ENCODE measurements around the gene USP27X.
A peak's percentile ranks its signal among the peaks of the same experiment; 100 is the strongest.

Gene USP27X

DNA sequence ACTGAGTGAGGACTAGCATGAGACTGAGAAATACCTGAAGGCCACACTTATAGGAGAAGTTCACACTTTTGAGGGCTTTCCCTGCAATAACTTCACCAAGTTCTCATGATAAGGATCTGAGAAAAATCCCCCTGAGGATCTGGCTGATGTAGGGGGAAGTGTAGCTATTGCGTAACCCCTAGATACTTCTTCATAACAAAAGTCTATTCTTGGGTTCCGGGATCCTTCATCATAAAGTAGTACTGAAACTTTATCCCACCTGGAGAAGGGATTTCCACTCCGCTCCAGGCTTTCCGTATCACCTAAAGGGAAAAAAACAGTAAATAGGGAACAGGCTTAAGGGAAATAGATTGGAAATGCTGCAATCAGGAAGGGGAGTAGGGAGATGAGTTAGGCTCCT, 13.3 kb downstream of the USP27X start:
- no peak for DNase-seq

DNA sequence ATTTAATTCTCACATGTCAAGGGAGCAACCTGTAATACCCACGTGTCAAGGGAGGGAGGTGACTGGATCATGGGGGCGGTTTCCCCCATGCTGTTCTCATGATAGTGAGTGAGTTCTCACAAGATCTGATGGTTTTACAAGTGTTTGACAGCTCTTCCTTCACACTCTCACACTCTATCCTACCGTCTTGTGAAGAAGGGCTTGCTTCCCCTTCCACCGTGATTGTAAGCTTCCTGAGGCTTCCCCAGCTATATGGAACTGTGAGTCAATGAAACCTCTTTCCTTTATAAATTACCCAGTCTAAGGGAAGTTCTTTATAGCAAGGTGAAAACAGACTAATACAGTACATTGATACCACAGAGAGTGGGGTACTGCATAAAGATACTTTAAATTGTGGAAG, 17.7 kb downstream of the USP27X start:
- DNase-seq = no peak

DNA sequence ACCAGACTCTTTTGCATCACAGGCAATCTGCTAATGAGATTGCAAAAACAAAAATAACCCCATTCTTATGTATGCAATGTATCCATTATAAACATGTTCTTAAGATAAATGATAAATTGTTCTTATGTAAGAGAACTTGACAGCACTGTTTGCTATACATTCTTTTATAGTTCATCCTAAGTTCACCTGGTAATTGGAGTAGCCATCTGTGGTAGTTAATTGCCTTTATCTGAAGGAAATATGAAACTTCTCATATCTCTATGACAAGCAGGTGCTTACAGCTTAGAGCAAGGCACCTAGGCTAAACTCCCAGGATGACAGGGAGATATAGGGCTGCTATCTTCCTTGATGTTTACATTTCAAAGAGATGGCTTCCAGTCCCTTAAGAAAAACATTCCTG, 21.8 kb downstream of the USP27X start:
- no peak for DNase-seq

DNA sequence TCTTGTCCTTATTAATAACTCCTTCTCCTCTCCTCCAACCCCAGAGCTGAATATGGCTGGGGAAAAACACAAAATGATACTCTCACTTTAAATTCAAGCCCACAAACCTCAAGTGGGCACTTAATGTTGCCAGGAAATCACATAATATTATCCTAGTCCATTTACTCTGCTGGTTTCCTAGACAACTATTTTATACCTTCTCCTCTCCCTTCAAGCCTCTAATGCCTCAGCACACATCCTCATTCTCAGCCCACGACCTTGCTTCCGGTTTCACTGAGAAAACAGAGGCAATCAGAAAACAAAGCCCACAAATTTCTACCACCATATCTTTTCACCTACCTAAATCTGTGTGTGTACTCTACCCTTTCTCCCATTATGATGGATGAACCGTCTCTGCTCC, 31.1 kb downstream of the USP27X start:
- no peak for DNase-seq

DNA sequence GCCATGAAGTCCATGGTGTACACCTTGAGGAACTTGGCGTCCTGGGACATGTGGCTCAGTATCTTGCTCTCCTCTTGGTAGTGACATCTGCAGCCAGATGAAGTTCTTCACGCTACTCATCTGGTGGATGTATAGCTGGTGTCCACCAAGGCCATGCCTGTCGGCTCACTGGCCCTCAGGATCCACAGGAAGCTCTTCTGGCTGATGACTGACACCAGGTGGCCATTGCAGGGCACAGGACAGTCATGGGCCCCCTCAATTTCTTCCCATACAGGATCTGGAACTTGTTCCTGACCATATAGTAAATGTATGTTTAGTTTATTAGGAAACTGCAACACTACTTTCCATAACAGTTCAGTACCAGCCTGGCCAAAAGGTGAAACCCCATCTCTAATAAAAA, 32.8 kb downstream of the USP27X start:
- DNase-seq = no peak

DNA sequence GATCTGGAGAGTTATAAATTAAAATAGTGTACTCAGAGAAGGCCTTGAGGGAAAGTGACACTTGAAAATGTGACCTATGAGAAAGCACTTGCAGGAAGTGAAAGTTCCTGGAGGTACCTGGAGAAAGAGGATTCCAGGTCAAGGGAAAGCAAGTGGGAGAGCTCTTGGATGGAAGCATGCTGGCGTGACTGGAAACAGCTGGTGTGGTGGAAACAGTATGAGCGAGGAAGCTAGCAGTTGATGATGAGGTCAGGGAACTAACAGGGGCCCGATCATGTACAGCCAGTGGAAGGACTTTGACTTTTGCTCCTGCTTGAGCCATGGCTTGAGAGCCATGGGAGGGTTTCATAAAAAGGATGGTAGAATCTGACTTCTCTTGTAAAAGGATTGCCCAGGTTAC, 33.6 kb downstream of the USP27X start:
- DNase-seq = no peak

DNA sequence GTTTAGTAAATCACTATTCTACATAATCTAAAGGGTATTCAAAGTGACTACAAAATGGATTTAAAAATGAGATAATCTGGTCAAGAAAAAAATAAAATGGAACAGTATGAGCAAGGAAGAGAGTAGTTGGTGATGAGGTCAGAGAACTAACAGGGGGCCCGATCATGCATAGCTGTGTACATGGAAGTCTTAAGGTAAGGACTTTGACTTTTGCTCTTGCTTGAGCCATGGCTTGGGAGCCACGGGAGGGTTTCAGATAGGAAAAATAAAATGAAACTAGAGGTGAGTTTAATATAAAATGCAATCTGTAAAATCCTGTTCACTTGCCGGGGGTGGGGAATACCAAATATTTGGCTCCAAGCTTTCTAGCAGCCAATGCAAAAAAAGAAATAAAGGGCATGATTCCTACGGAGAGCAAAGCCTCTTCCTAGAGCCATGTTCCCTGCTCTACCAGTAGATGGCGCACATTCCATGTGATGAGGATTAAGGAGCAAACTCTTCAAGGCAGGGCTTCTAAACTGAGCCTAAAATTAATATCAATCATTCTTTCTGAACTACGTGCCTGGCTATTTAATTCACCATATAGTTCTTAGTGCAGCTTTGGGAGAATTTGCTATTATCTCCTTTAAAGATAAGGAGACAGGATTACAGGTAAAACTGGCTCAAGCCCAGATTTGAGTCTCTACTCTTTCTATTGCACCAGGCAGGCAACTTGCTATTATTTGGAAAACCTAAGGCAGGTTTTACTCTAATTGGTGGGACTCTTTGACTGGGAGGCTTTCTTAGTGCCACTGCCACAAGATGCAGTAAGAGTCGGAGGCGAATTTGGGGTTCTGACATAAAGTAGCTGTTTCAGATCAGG, 36.3 kb downstream of the USP27X start:
- DNase-seq = peak; percentile 38

DNA sequence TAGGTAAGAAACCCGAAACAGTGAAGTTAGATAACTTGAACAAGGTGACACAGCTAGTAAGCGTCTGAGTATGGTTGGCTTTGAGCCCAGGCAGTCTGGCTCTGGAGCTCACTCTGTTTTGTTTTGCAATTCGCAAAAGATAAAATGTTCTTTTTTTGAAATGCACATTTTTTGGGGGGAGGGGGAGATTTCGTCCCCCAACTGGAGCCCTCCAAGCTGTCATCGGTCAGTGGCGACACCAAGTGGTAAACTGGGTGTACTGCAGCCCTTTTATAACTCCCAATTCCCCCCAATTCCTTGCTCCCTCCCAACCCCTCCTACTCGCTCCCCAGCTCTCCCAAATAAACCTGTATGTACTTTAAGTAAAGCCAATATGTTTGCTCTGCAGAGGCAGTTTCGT, 40.3 kb downstream of the USP27X start:
- no peak for DNase-seq

DNA sequence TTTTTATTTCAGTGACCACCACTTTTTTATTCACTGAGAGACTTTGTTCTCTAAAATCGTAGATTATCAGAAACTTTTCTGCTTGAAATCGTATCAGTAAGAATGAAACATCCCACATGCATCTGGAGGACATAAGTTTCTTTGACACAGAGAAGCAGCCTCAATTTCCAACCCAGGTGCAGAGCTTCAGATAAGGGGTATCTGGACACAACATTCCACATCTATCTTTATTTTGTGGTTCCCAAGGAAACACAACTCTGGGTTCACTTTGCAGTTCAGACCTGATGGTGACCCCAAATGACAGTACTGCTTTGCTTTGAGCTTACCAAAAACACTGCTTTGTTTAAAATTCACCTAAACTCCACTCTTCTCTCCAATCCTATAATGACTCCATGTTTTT, 41.8 kb downstream of the USP27X start:
- no peak for DNase-seq

DNA sequence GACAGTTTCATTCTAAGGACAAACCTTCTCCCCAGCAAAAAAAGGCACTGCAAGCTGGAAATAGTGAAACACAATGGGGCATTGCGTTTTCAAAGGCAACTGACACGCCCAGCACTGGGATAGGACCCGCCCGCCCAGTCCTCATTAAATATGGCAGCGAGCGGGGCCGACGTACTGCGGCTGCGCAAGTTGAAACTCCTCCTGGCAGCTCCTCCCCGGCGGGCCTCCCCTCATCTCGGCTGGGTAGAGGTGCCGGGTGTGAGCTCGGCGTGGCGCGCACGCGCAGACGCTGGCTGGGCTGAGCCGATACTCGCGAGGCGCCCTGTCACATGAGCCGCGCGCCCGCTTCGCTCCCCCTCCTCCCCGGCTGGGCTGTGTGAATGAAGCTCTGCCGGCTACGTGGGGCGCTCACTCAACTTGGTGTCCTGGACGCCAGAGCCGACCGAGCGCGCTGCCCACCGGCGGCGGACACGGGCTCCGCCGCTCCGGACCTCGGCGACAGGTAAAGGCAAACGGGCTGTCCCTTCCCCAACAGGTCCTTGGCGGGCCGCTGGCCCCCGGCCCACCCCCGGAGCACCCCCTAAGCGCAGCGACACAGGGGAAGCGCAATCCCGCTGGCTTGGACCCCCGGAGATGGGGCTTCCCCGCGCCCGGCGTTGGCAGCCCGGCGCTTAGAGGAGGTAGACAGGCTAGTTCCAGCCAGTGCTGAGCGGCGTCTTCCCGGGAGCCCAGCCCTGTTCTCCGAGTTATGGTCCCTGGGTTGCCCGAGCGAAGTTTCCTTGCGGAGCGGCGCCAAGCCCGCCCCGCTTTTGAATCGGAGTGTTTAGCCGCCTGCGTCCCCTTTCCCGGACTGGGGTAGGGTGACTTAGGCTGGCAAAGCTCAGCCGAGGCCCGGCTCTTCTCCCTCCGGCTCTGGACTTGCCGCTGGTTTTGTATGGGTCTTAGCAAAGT, 43.3 kb downstream of the USP27X start, which contains the start of gene CLCN5:
CLCN5 (plus strand) TSS at position 306 of the 951 bp plus-strand sequence. CDS start 2,703 bp downstream, outside the sequence.
- peak; percentile 85 for DNase-seq

DNA sequence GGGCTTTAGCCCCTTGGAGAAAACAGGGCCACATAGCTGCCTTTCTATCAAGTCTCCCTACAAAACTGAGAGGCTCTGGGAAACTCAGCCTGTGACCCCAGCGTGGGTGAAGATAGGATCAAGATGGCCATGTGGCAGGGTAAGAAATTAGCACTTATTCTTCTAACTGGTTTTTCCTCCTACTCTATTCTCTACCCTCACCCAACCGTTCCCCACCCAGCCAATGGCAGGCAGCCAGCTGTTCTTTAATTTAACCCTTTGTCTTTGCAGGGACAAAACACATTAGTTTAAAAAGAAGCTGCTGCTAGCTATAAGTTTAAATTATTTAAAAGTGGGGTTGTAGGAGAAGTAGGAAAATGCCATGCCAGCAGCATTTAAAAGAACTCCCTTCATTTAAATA, 45.9 kb downstream of the USP27X start:
- DNase-seq = no peak

DNA sequence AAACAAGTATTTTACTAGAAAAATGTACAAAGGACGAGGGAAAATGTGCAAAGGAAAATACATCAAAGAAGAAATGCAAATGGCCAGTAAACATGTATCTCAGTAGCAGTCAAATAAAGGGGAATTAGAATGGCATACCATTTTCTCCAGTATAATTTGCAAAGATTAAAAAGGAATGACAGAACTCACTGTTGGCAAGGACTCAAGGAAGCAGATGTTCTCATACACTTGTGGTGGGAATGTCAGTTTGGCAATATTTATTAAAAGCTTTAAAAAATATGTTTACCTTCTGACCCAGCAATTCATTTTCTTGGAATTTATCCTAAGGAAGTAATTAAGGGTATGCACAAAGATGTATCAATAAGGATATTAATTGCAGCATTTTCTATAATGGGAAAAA, 50.8 kb downstream of the USP27X start:
- DNase-seq = no peak

All from activated T-cell treated with anti-CD3 and anti-CD28 coated beads for 4 hours (primary cell).